ENCODE data around the gene CIAO3. TPM values are rescaled to one million over a fixed set of nuclear protein-coding genes. Genes with fewer than 3 reads are reported as not detected.

Gene CIAO3
- total RNA-seq, 2 experiments from 2014 or later: 33.3 to 38.2 TPM

DNA sequence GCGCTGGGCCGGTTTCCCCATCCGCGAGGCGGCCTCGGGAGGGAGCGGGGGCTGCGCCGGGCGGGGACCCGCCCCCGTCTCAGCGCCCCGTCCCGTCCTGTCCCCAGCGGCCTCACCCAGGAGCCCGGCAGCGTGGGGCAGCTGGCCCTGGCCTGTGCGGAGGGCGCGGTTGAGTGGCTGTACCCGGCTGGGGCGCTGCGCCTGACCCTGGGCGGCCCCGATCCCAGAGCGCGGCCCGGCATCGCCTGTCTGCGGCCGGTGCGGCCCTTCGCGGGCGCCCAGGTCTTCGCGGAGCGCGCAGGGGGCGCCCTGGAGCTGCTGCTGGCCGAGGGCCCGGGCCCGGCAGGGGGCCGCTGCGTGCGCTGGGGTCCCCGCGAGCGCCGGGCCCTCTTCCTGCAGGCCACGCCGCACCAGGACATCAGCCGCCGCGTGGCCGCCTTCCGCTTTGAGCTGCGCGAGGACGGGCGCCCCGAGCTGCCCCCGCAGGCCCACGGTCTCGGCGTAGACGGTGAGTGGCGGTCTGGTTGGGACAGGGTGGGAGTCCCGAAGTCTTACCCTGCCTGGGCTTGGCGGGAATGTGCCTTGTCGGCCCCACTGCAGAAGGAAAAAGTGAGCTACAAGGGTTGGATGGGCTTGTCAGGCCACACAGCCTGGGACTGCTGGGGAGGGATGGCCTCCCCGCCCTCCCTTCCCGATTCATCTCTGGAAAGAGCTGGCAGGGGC lies 25.2 kb downstream of the CIAO3 start:
- Mint-ChIP-seq H3K9me3 (no peaks in the 10 kb centered on the region), H3K36me3 (ENCODE audit: low read depth) (no peaks in the 10 kb centered on the region), H3K27ac (no peak overlapping the region), H3K27me3 (peaks cover 14% of the 10 kb centered on the region), H3K4me1 (ENCODE audit: low read depth) (peaks cover 24% of the 10 kb centered on the region), H3K4me3 (peak overlapping the region; percentile 69)
- Histone ChIP-seq H3K9me3 (ENCODE audit: control insufficient read depth in 1 of 2, insufficient read depth in 1 of 2, low read length in 2 of 2) (peaks cover 0 to 12% of the 10 kb centered on the region in 2 experiments), H3K27ac (ENCODE audit: low read depth in 1 of 2, low read length in 2 of 2) (no peak overlapping the region), H3K27me3 (ENCODE audit: control insufficient read depth in 1 of 2, insufficient read depth in 2 of 2, low read length in 2 of 2) (peaks cover 17 to 23% of the 10 kb centered on the region in 2 experiments), H3K4me1 (ENCODE audit: insufficient read depth, low read length) (peaks cover 41% of the 10 kb centered on the region), H3K36me3 (ENCODE audit: insufficient read depth, low read length) (no peaks in the 10 kb centered on the region), H3K4me3 (ENCODE audit: low read length) (no peak overlapping the region)
- CTCF ChIA-PET: interaction anchor here (1.0 to 2.3 kb wide), 3 partner anchors 18 to 73 kb away, joined by 3 to 8 read pairs (median 3); partner anchors contain the start of genes CHTF18, CIAO3 and RPUSD1
- peak in 3 of 14 experiments; percentile 27 to 49 (median 46) for DNase-seq
- intact Hi-C loops (cut with DNase I, micrococcal nuclease): loop anchor here in 1 of 2 experiments (2.0 kb wide), 1 partner anchor 13 kb away; no protein-coding TSS in a partner anchor
- POLR2A ChIA-PET: interaction anchor here (1.4 to 4.5 kb wide), 4 partner anchors 11 to 73 kb away, joined by 3 to 30 read pairs (median 14); partner anchors contain the start of genes CCDC78, CHTF18, HAGHL and RPUSD1
- TF ChIP-seq, protein P1, sequence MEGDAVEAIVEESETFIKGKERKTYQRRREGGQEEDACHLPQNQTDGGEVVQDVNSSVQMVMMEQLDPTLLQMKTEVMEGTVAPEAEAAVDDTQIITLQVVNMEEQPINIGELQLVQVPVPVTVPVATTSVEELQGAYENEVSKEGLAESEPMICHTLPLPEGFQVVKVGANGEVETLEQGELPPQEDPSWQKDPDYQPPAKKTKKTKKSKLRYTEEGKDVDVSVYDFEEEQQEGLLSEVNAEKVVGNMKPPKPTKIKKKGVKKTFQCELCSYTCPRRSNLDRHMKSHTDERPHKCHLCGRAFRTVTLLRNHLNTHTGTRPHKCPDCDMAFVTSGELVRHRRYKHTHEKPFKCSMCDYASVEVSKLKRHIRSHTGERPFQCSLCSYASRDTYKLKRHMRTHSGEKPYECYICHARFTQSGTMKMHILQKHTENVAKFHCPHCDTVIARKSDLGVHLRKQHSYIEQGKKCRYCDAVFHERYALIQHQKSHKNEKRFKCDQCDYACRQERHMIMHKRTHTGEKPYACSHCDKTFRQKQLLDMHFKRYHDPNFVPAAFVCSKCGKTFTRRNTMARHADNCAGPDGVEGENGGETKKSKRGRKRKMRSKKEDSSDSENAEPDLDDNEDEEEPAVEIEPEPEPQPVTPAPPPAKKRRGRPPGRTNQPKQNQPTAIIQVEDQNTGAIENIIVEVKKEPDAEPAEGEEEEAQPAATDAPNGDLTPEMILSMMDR (IDR thresholded peaks at IDR 0.05): no peak
- no peak for ATAC-seq (ENCODE audit: poor library complexity)

DNA sequence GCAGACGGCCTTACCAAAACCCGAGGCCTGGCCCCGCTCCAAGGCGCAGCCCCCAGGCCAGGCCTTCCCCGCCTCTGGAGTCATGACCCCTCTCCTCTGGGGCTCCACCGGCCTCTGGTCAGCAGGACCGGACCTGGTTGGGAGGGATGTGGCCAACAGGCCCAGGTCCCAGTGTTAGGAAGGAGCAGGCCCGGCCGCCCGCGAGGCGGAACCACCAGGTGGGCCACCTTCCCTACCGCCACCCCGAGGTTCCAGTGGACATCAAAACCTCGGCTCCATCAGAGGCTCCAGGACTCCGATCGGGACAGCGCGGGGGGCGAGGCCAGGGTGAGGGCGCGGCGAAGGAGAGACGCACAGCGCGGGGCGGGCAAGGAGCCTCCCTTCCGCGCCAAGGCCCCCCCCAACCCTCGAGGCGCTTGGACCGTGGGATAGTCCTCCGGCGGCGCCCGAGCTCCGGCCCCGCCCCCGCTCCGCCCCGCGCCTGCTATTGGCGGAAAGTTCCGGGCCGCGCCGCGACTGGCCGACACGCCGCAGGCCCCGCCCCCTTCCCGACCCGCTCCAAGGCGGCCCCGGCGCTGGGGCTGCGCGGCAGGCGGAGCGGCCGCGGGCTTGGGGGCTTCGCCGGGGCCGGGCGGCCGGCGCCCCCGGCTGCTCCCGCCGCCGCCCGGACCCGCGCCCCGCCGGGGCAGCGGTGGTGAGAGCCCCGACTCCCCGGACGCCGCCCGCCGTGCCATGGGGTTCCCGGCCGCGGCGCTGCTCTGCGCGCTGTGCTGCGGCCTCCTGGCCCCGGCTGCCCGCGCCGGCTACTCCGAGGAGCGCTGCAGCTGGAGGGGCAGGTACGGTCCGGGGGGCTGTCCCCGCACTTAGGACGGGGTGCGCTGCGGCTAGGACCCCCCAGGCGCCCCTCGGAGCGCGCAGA lies 26.0 kb downstream of the CIAO3 start, which contains the start of gene METRN:
TSS of gene METRN (plus strand) at position 561 of the 919 bp plus-strand sequence. CDS start at position 733, 172 bp downstream.
- no peak within 1 kb of the TSS for H3K27ac Mint-ChIP-seq
- no peaks in the 10 kb centered on the region for H3K36me3 Mint-ChIP-seq (ENCODE audit: low read depth)
- POLR2A ChIA-PET: interaction anchor here (0.9 to 4.5 kb wide), 4 partner anchors 12 to 74 kb away, joined by 3 to 30 read pairs (median 14); partner anchors contain the start of genes CCDC78, CHTF18, HAGHL and RPUSD1
- peaks cover 0 to 19% of the 10 kb centered on the region in 2 experiments for H3K9me3 ChIP-seq (ENCODE audit: control insufficient read depth in 1 of 2, insufficient read depth in 1 of 2, low read length in 2 of 2)
- H3K9me3 Mint-ChIP-seq: no peaks in the 10 kb centered on the region
- H3K4me3 Mint-ChIP-seq: peak within 1 kb of the TSS; percentile 69
- ATAC-seq (ENCODE audit: poor library complexity): peak; percentile 92
- DNase-seq: peak; percentile 76 to 95 (median 88)
- no peaks in the 10 kb centered on the region for H3K36me3 ChIP-seq (ENCODE audit: insufficient read depth, low read length)
- CTCF ChIA-PET: interaction anchor here (1.2 to 2.3 kb wide), 2 partner anchors 26 to 74 kb away, joined by 3 to 8 read pairs; partner anchors contain the start of genes CHTF18, CIAO3 and RPUSD1
- peaks cover 18% of the 10 kb centered on the region for H3K4me1 Mint-ChIP-seq (ENCODE audit: low read depth)
- H3K27me3 ChIP-seq (ENCODE audit: control insufficient read depth in 1 of 2, insufficient read depth in 2 of 2, low read length in 2 of 2): peaks cover 25 to 30% of the 10 kb centered on the region in 2 experiments
- peak within 1 kb of the TSS; percentile 12 for H3K4me3 ChIP-seq (ENCODE audit: low read length)
- intact Hi-C loops (cut with DNase I, micrococcal nuclease): loop anchor here in 1 of 2 experiments (2.0 to 5.0 kb wide), 3 partner anchors 14 to 477 kb away; no protein-coding TSS in a partner anchor
- H3K4me1 ChIP-seq (ENCODE audit: insufficient read depth, low read length): peaks cover 33% of the 10 kb centered on the region
- peaks cover 21% of the 10 kb centered on the region for H3K27me3 Mint-ChIP-seq
- TF ChIP-seq, protein P1 (IDR thresholded peaks at IDR 0.05): no peak
- H3K27ac ChIP-seq (ENCODE audit: low read depth in 1 of 2, low read length in 2 of 2): no peak within 1 kb of the TSS

DNA sequence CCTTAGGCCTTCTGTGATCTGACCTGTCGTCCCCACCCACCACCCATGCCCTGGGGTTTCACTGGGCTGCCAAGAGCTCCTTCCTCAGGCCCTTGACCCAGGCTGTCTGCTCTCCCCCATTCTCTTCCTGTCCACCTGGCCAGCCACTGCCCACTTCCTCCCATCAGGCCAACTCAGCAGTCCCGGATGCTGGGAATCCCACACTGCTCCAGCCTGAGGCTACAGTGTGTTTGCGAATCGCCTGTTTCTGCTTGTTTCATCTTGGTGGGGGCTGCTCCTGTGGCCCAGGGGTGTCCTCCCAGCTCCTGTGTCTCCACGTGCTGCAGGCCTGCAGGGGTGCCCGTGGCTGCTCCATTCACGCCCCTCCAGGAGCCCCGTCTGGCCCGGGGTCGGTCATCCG lies 26.7 kb downstream of the CIAO3 start:
- Histone ChIP-seq H3K27ac (ENCODE audit: low read depth in 1 of 2, low read length in 2 of 2) (no peak overlapping the region), H3K4me3 (ENCODE audit: low read length) (no peak overlapping the region), H3K9me3 (ENCODE audit: control insufficient read depth in 1 of 2, insufficient read depth in 1 of 2, low read length in 2 of 2) (peaks cover 0 to 27% of the 10 kb centered on the region in 2 experiments), H3K27me3 (ENCODE audit: control insufficient read depth in 1 of 2, insufficient read depth in 2 of 2, low read length in 2 of 2) (peaks cover 32 to 37% of the 10 kb centered on the region in 2 experiments), H3K4me1 (ENCODE audit: insufficient read depth, low read length) (peaks cover 26% of the 10 kb centered on the region), H3K36me3 (ENCODE audit: insufficient read depth, low read length) (no peaks in the 10 kb centered on the region)
- H3K4me1 Mint-ChIP-seq (ENCODE audit: low read depth): peaks cover 10% of the 10 kb centered on the region
- no peak for DNase-seq
- ChIA-PET POLR2A (interaction anchor here (4.5 kb wide), 1 partner anchor 12 kb away, joined by 30 read pairs; the partner anchor contains the start of genes CCDC78 and HAGHL), CTCF (no interaction called here)
- H3K27me3 Mint-ChIP-seq: peaks cover 29% of the 10 kb centered on the region
- H3K27ac Mint-ChIP-seq: no peak overlapping the region
- no peak for ATAC-seq (ENCODE audit: poor library complexity)
- no peaks in the 10 kb centered on the region for H3K36me3 Mint-ChIP-seq (ENCODE audit: low read depth)
- H3K4me3 Mint-ChIP-seq: peak overlapping the region; percentile 60
- H3K9me3 Mint-ChIP-seq: no peaks in the 10 kb centered on the region
- TF ChIP-seq, protein P1 (IDR thresholded peaks at IDR 0.05): no peak
- intact Hi-C loops (cut with DNase I, micrococcal nuclease): loop anchor here in 1 of 2 experiments (2.0 to 5.0 kb wide), 3 partner anchors 15 to 478 kb away; no protein-coding TSS in a partner anchor
